Activated CD4-positive, alpha-beta T cell treated with anti-CD3 and anti-CD28 coated beads, Interleukin-2, amount 50 U/mL, for 48 hours (primary cell): ENCODE results near the gene GIN1.
"Not testable (repeated sequence)": the region's sequence is repeated elsewhere in the genome, so short reads cannot be mapped to it uniquely, and the experiment has no call there.

Experiments used
- DNase-seq, 2 experiments: peaks; one replicate each; pipeline ENCODE4 v3.0.0-alpha.2; 2020

Gene GIN1, protein sequence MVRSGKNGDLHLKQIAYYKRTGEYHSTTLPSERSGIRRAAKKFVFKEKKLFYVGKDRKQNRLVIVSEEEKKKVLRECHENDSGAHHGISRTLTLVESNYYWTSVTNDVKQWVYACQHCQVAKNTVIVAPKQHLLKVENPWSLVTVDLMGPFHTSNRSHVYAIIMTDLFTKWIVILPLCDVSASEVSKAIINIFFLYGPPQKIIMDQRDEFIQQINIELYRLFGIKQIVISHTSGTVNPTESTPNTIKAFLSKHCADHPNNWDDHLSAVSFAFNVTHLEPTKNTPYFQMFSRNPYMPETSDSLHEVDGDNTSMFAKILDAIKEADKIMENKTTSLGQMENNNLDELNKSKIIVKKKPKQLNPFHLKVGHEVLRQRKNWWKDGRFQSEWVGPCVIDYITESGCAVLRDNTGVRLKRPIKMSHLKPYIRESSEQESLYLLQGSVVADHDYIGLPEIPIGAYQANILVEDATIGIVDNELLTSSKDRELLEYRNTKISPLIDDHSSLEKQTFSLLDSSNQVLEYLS

DNA sequence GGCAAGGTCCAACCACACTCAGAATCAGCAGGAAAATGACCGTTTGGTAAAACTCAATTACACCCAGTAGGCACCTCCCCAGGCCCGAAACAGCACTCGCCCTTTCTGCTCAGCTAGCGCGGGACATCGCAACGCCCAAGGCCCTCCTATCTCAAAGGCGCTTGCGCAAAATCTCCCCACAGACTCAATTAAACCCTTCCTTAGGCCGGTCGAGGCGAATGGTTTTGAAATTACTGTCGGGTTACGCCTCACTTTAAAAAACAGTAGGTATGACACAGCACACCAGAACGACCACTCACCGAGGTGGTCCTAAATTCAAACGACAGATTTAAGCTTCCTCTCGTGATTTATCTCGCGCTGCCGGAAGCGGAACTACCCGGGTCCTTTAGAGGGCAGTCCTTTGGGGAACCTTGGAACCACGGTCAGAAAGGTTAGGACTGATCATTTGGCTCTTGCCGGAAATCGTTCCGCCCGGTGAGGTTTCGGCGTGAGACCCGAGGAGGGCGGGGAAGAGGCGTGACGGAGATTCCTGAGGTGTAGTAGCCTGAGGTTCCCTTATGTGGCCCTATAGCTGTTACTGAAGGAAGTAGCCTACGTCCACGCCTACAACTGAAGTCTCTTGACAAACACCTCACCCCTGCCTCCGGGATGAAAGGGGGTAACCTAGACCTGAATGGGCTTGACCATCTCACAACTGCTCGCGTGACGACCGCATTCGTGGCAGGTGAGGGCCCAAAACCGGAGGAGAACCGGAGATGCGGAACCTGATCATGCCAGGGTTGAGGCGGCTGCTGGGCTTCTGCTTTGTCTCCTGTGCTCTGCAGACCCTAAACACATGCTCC is at the start of gene GIN1, which contains the start of gene PPIP5K2:
GIN1 (minus strand) TSS at position 374 of the 842 bp plus-strand sequence. CDS start 11,431 bp downstream, outside the sequence.
PPIP5K2 (plus strand) TSS at position 537 of the 842 bp plus-strand sequence. CDS start 9,289 bp downstream, outside the sequence.
- DNase-seq = peak; percentile 96 to 98

DNA sequence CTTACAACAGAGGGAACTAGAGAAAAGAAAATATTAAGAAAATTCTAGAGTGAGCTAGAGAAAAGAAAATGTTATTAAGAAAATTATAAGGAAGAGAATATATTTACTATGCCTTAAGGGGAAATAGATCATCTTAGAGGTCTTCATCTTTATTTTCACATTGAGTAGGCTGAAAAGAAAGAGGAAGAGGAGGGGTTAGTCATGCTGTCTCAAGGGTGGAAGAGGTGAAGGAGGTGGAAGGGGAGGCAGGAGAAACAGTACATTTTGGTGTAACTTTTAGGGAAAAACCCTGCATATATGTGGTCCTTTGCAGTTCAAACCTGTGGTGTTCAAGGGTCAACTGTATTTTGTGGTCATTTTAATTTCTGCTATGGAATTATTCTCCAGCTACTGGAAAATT is 46.8 kb upstream of the GIN1 start:
- DNase-seq = no peak

DNA sequence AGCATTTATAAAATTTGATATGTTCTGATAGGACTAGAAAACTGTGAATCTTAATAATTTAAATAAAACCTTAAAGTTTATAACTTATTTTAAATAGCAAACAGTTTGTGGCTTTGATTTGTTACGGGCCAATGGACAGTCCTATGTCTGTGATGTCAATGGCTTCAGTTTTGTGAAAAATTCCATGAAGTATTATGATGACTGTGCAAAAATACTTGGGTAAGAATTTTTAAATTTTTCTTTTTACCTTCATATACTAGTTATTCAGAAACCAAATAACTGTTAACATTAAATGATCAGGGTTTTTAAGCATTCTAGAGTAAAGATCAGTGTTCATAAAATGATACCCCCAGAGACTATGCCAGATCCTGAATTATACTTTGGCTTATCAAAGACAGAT is 31.2 kb upstream of the GIN1 start:
- DNase-seq = no peak

DNA sequence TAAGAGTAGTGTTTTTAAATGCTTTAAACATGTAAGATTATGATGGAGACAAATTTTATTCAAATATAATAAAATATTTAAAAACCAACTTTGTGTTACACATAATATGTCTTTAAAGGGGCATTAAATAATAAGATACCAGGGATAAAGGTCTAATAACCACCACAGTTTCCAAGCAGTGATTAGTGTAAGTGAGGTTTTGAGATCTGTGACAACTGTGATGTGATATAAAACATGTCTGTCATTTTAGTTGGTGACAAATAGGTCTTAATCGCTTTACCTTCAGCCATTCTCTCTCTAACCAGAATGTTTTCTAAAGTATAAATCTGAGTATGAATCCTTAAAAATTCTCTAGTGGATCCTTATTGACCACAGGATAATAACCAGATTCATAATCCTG is 28.3 kb upstream of the GIN1 start:
- no peak for DNase-seq

DNA sequence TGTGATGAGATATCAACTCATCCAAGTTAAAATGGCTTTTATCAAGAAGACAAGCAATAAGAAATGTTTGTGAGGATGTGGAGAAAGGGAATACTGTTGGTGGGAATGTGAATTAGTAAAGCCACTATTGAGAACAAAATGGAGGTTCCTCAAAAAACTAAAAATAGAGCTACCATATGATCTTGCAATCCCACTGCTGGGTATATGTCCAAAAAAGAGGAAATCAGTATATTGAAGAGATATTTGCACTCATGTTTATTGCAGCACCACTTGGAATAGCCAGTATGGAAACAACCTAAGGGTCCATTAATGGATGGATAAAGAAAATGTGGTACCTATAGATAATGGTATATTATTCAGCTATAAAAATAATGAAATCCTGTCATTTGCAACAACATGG is 25.3 kb upstream of the GIN1 start:
- no peak for DNase-seq

DNA sequence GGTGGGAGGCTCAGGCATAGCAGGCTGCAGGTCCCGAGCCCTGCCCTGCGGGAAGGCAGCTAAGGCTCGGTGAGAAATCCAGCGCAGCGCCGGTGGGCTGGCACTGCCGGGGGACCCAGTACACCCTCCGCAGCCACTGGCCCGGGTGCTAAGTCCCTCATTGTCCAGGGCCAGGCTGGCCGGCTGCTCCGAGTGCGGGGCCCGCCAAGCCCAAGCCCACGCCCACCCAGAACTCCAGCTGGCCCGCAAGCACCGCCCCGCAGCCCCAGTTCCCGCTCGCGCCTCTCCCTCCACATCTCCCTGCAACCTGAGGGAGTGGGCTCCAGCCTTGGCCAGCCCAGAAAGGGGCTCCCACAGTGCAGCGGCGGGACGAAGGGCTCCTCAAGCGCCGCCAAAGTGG is 22.2 kb upstream of the GIN1 start:
- not testable (repeated sequence) for DNase-seq

DNA sequence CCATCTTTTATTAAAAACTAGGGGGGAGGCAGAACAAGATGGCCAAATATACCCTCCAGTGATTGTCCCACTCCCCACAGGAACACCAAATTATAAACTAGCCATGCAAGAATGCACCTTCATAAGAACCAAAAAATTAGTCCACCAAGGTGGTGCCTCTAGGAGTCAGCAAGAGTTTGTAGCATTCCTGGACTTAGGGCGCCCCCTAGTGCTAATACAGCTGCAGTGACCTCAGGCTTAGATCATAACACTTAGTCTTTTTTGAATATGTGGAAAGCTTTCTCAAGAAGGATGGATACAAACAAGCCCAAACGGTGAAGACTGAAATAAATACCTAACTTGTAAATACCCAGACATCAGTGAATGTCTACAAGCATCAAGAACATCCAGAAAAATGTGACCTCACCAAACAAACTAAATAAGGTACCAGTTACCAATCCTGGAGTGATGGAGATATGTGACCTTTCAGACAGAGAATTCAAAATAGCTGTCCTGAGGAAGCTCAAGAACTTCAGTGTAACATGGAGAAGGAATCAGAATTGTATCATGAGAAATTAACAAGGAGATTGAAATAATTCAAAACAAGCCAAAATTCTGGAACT is 19.4 kb upstream of the GIN1 start:
- DNase-seq = peak; percentile 76 to 85

DNA sequence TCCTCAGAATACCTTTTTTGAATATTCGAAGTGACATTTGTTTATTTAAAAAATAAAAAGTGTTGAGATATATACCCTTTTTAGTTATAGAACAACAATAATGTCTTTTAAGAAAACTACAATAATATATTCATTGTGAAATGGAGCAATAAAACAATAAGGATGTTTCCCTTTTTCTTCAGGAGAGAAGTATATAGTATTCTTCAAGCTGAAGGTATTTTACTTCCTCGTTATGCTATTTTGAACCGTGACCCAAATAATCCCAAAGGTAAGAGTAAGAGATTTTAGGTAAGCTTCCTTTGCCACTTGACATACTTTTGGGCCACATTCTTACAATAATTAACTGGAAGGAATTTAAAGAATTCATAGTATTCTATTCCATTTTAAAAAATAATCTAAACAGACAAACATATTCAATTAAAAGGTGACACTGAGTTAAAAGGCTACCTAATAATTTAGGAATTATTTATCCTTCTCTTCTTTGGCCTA is 18.3 kb upstream of the GIN1 start:
- no peak for DNase-seq

DNA sequence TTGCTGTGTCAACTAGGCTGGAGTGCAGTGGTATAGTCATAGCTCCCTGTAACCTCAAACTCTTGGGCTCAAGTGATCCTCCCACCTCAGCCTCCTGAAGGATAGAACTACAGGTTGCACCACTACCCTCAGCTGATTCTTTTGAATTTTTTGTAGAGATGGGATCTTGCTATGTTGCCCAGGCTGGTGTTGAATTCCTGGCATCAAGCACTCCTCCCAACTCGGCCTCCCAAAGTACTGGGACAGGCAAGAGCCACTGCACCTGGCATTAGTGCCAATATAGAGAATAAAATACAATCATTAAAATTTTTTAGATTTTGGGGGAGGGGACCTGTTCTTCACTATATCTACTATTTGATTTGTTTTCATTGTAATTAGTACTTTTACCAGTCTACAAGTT is 15.5 kb upstream of the GIN1 start:
- DNase-seq = no peak

DNA sequence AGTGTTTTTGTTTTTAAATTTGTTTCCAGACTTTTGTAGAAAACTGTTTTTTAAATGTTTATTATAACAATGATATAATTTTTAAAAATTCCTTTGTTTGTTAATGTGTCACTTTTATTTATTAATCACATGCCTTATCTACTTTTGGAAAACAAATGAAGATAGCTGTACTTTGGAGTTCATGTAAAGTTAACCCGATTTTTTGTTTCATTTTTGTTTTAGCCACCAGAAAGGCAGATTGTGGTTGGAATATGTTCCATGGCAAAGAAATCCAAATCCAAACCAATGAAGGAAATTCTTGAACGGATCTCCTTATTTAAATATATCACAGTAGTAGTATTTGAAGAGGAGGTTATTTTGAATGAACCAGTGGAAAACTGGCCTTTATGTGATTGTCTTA is 13.3 kb upstream of the GIN1 start:
- DNase-seq = no peak

DNA sequence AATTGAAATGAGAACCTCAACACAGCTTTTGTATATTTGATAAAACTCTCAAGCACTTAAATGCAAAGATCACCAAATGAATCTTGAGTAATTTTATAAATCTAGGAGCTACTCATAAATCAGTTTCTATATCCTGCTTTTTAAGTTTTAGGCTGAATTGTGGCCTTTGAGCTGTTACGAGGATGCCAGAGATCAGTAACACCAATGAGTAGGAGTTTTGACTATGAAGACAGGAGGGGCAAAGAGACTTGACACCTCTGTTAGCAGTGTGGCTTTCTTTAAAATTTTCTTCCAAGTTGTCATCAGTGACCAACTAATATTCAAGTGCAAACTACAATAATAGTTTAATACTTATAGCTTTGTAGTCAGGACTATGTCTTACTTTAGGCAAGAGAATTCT is 12.7 kb upstream of the GIN1 start:
- no peak for DNase-seq

DNA sequence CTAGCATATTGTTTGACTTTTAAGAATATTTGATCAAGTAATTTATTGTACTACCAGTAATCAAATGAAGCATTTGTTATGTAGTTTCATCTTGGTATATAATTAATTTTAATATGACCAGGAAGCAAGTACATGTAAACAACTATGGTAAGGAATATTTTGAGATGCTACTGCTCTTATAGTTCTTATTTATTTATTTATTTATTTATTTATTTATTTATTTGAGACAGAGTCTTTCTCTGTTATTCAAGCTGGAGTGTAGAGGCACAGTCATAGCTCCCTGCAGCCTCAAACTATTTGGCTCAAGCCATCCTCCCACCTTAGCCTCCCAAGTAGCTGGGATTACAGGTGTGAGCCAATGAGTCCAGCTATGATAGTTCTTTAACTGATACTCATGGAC is 8.3 kb upstream of the GIN1 start:
- no peak for DNase-seq

DNA sequence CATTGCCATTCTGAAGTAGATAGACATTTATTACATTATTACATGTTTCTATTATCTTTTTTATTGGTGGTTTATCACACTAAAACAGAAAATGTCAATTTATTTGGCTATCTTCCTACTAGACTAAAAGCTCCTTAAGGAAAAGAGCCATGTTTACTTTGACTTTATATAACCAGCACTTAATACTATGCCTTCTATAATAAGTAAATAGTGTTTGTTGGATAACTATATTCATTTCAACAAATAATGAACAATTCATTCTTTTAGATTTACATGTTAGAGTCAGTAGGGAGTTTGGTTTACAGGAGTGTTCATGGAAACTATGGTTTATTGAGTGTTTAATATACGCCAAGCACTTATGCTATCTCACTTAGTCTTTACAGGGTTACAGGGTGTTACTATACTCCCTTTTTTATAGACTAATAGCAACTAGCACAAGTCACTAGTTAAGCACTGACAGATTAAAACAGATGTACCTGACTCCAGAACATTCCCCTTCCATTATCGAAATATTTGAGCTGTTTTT is 7.4 kb upstream of the GIN1 start:
- no peak for DNase-seq

DNA sequence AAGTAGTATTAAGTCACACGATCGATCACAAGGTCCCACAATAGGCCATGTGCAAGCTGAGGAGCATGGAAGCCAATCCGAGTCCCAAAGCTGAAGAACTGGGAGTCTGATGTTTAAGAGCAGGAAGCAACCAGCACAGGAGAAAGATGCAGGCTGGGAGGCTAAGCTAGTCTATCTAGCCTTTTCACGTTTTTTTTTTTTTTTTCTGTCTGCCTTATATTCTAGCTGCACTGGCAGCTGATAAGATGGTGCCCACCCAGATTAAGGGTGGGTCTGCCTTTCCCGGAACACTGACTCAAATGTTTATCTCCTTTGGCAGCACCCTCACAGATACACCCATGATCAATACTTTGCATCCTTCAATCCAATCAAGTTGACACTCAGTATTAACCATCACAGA is 6.6 kb upstream of the GIN1 start:
- DNase-seq = no peak

DNA sequence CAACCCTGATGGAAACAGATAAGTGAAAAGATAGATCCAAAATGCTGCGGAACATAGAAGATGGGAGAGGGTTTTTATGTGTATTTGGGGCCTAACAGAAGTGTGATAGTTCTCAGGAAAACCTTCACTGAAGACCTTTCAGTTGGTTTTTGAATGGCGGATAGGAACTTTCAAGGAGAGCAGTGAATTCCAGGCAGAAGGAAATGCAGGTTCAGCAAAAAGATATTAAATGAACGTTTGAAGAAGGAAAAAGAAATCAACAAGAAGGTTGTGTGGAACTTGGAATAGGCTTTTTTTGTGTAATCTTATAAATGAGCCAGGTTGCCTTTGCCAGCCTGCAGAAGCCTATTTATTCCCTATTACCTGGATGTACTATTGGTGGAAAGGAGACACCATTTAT is 2.3 kb upstream of the GIN1 start:
- DNase-seq = no peak

DNA sequence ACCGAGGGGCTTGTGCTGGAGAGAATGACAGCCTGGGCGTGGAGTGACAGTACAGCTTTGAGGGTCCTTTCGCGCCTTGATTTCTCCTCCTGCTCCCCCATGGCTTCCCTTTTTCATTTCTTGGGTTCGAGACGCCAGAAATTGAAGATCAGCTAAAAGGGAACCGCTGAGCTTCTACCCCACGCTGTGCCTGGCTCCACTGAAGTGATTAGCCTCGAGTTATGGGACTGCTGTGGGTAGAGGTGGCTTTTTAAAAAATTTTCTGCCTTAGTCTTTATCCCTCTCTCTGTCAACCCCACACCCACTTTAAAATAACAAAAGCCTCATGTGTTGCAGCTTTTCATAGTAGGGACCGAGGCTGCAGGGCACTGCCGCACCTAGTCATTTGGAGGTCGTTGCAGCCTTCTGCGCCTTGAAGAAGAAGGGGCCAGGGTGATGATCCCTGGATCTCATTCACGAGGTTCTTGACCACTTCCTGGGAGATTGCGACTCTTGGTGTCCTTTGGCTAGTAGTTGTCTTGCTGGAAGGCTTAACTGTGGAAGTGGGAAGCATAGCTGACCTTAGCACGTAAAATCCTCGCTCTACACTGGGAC is 766 bp upstream of the GIN1 start:
- DNase-seq = peak in 1 of 2 experiments; percentile 9

DNA sequence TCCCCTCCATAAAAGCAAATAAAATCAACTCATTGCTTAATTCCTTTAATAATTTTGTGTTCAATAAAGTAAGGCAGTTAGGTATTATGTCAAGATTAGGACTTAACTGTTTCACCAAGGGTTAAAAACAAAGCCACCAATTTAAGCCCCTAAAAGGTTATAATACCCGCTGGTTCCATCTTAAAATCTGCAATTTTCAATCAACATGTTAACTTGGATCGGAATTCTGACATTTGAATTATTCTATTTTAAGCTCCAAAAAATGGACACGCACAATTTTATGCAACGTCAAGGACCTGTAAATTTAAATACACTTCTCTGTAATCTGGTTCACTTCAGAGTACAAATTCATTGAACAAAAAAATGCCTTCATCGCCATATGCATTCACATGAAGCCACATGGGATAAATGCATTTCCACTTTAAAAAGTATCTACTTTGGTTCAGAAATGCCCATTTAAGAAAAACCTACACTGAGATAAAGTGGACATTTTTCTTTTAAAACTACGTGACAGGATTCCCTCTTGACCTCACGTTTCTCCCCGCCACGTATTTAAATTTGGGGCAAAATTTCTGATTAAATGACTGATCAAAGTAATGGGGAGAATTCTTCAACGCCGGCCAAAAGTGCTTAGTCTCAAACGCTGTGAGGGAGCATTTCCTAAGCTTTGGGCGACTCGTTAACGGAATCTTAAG is 721 bp downstream of the GIN1 start:
- no peak for DNase-seq

DNA sequence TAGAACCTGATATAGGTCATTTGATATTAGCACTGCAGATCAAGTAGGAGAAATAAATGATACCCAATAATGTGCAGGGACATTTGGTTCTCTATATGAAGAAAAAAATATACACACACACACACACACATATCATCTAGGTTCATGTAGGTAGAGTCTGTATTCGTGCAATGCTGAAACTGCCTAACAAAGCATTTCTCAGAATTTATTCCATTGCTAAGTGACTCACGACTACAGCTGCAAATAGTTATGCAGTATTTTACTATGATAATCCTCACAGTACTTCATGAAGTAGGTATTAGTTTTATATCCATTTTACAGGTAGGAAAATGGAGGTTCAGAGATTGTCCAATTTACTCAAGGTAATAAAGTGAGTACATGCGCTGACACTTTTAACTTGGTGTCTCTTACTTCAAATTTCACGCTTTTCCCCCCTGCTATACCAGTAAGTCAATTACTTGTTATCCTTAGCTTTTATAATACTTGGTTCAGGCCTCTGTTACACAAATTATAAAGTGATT is 2.4 kb downstream of the GIN1 start:
- no peak for DNase-seq

DNA sequence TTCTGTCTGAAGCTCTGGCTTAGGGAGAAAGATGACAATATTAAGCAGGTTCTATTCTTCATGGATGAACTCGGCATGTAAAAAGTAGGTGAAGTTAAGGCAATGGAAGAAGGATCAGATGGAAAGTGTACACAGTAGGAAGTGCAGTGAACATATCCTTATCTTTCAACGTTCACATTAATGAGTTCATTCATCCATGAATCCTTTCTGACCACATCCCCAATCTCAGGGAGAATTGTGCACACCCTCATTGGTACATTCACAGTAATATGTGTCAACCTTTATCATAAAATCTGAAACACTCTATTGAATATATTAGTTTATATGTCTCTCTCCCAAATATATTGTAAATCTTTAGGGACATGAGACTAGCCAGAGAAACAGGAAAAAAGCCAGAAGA is 5.5 kb downstream of the GIN1 start:
- DNase-seq = no peak

DNA sequence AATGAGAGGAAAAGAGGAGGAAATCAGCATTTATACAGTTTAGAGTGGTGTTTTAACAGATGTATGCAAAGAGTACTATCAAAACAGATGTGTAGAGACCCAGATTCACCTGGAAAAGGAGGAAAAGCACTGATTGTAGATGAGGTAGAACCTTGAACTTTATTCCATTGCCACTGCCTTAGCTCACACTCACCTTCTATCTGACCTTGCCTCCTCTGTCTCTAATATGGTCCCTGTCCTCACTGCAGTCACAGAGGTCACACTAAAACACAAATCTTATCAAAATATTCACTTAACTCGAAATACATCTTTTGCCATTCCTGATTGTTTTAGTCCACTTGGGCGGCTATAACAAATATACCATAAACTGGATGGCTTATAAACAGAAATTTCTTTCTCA is 7.0 kb downstream of the GIN1 start:
- no peak for DNase-seq

DNA sequence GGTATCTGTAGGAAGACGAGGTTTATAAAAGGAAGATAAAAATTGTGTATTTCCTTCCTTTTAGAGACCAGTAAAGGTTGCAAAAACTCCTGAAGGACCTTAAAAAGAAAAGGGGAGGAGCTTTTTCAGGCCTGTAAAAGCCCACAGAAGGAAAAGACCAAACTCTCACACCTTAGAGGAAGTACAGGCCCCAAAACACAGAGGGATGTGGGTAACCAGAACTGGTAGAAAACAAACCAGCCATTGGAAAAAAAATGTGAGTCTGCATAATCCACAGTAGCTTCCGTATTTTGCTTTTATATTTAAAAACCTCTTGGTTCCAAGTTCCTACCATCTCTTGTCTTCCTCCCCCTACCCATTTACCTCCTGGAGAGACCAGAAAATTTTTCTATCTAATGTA is 8.5 kb downstream of the GIN1 start:
- DNase-seq = no peak

DNA sequence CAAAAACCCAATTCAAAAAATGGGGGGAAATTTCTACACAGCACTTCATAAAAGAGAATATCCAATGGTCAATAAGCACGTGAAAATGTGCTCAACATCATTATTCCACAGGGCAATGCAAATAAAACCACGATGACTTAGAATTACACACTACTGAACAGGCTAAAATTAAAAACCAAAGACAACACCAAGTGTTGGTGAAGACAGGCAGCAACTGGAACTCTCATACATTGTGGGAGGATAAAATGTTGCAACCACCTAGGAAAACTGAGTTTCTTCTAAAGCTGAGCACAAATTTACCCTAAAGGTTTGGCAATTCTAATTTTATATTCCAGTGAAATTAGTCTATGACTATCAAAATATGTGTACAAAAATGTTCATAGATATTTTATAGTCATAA is 9.5 kb downstream of the GIN1 start:
- DNase-seq = no peak
